AML-193 (cell line): ENCODE results near the gene EML3.
"Not testable (repeated sequence)": the region's sequence is repeated elsewhere in the genome, so short reads cannot be mapped to it uniquely, and the experiment has no call there.

ENCODE experiments used
- DNase-seq, 2 experiments: peaks; one replicate each; lab custom pipeline; 2025; lab: John Stamatoyannopoulos, UW

EML3 gene

GRCh38 chr11:62616957-62617356, 4.4 kb upstream of the EML3 start:
- not testable (repeated sequence) for DNase-seq

- DNase-seq = no peak
Observed at GRCh38 chr11:62615521-62615920, 2.9 kb upstream of the EML3 start.

GRCh38 chr11:62614275-62614674, 1.7 kb upstream of the EML3 start:
- DNase-seq = no peak

DNA sequence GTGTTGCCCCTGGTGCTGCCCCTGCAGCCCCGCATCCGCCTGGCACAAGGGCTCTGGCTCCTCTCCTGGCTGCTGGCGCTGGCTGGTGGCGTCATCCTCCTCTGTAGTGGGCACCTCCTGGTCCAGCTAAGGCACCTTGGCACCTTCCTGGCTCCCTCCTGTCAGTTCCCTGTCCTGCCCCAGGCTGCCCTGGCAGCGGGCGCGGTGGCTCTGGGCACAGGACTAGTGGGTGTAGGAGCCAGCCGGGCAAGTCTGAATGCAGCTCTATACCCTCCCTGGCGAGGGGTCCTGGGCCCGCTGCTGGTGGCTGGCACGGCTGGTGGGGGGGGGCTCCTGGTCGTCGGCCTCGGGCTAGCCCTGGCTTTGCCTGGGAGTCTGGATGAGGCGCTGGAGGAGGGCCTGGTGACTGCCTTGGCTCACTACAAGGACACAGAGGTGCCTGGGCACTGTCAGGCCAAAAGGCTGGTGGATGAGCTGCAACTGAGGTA, 760 bp upstream of the EML3 start:
- no peak for DNase-seq

DNA sequence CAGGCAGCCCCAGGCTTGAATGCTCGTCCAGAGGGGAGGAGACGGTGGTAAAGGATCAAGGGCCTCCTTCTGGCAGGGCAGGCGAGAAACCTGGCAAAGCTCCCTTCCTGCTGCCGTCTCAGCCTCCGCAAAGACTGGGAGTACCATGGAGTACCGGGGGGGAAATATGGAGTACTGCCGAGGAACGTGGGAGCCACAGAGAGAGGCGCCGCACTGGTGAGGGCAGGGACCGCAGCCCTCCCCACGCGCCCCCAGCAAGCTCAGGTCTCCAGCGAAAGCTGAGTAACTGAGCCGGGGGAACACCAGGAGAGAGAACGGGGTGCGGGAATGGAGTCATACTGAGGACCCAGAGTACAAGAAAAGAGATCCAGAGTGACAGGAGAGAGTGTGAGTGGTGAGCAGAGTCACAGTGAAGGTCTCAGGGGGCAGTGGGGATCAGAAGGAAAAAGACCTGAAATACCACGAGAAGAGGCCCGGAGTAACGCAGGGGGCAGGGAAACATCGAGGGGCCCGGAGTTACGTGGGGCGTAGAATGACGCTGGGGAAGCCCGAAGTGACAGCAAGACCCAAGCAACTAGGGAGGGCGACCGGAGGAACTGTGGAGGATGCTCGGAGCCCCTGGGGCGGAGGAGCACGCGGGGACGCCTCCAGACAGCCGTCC, 740 bp downstream of the EML3 start:
- peak; percentile 34 to 36 for DNase-seq

GRCh38 chr11:62610814-62611704, 1.5 kb downstream of the EML3 start:
- no peak for DNase-seq

DNA sequence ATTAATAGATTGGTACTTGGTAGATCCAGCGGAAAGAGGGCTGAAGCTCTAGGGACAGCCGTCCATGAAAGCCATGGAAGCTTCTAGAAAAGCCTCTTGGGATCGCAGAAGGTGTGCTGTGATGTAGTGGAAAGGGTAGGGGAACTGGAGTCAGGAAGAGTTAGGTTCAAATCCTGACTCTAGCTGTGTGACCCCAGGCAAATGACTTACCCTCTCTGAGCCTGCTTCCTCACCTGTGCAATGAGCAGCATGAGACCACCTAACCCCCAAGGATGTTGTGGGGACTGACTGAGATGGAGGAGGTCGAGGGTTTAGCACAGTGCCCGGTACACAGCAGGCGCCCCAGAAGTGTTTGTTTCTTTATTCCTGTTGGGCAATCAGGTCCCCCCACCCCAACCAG, 2.2 kb downstream of the EML3 start:
- no peak for DNase-seq

DNA sequence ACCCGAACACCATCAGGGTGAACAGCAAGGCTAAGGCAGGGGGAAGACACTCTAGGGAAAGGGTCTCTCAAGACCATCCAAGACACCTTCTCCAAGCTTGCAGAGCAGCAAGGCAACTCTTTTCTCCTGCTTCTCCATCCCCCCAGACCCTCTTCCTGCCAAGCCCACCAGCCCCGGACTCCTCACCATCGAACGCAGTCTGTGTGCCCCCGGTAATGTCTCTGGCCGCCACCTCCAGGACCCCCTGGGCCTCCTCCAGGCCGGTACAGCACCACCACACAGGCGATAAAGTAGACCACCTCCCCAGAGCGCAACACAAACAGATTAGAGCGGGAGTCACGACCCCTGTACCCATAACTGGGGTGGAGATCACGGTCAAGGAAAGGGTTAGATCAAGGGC, 3.8 kb downstream of the EML3 start:
- no peak for DNase-seq

DNA sequence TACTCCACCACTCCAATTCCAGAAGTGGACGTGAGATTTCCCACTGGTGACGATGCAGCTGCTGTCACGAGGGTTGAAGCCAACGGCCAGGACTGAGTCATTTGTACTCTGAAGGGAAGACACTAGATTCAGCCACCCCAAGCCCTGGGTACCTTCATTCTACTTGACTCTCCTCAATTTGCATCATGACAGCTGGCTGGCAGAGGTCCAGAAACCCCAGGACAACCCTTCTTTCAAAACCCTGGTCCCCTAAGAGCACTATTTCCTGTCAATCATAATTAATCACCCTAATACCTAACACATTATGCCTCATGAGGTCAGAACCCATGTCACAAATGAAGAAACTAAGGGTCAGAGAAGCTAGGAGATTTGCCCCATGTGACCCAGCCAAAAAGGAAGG, 4.9 kb downstream of the EML3 start:
- no peak for DNase-seq

DNA sequence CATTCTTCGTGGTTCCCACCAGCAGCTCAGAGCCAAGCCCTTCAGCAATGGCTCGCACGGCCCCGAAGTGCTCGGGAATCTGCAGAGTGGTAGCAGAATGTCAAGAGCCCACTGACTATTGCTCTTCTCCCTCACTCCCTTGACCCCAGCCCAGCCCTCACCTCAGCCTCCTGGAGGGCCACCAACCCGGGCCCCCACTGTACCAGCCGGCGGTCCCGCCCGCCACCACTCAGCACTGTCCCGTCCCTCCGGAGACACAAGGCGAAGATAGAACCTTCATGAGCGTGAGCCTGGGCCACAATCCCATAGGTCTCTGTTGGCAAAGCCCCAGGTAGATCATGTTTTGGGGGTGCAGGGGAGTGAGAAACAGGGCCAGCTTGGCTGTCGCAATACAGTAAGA, 6.7 kb downstream of the EML3 start:
- no peak for DNase-seq

GRCh38 chr11:62605467-62605866, 7.1 kb downstream of the EML3 start:
- DNase-seq = no peak

DNA sequence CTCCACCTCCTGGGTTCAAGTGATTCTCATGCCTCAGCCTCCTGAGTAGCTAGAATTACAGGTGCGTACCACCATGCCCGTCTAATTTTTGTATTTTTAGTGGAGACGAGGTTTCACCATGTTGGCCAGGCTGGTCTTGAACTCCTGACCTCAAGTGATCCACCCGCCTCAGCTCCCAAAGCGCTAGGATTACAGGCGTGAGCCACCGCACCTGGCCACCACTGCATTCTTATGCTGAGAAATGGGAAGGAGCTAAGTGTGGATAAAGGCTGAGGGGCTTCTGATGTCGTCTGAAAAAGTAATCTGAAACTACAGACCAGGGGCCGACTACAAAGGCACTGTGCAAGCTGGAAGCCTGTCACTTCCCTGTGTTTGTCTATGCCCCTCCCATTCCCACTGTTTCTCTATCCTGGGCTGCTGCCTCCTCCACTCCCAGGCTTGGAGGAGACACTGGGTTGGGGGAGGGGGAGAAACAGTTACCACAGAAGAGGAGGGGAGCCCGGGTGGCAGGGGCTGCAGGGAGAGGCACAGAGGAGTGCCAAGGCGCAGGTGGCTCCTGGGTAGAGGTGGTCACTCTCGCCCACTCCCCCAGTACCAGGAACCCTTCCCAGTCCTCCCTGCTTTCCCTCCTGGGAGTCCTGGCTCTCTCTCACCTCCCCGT, 8.0 kb downstream of the EML3 start:
- no peak for DNase-seq

DNA sequence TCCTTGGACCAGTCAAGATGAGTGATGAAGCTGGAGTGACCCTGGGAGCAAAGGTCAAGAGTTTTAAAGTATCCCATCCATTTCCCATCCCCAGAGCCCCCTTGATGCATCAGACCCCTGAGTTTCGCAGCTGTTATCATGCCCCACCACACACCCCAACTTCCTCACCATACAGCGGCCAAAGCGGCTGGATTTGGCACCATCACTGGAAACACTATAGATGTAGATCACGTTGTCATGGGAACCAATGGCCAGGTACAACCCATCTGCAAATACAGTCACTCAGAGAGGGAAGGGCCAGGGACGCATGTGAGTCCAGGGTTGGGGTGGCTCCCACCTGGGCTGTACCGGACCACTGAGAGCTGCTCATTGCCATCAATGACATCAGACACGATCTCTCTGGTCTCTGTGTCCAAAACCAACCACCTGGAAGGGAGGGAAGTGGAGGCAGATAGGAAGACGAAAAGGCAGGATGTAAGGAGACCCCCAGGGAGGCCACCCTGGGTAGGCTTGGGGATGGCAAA, 8.7 kb downstream of the EML3 start:
- no peak for DNase-seq

DNA sequence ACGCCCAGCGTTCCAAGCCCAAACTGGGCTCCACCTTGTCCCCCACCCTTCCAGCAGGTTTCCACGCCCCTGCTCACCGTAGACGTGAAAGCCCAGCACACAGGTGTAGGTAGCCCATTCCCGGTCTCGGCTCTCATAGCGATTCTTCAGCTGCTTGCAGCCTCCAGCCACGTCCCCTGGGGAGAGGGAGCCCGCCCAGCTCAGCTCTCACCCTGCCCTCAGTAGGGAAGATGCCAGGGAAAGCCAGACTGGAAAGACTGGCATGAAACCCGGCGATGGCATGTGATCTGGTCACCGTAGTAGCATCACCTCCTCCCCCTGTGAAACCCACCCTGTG, 9.5 kb downstream of the EML3 start:
- DNase-seq = no peak

GRCh38 chr11:62602141-62603071, 10.2 kb downstream of the EML3 start:
- DNase-seq = no peak

GRCh38 chr11:62601372-62602140, 11.0 kb downstream of the EML3 start, which contains the start of gene MTA2:
TSS of gene MTA2 (minus strand) at chr11:62601865. CDS start at chr11:62601450, 415 bp downstream.
- DNase-seq = peak; percentile 95 to 96

- DNase-seq = no peak
Observed at GRCh38 chr11:62601122-62601371, 11.5 kb downstream of the EML3 start.

GRCh38 chr11:62600367-62601121, 12.0 kb downstream of the EML3 start:
- no peak for DNase-seq

DNA sequence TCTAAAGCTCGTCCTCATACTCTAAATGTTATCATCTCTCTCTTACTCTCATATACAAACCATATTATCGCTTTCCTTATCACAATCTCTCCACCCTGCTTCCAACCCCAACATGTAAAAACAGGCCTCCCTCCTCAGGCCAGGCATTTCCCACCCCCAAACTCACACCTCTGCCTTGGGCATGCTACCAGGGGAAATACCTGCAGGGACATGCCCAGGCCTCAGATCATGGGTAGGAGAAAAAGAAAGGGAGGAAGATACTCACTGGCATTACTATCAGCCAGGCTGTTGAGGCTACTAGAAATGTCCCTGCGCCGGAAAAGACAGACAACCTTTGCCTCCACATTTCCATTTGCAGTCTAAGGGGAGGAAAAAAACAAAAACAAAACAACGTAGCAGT, 12.7 kb downstream of the EML3 start:
- DNase-seq = no peak

DNA sequence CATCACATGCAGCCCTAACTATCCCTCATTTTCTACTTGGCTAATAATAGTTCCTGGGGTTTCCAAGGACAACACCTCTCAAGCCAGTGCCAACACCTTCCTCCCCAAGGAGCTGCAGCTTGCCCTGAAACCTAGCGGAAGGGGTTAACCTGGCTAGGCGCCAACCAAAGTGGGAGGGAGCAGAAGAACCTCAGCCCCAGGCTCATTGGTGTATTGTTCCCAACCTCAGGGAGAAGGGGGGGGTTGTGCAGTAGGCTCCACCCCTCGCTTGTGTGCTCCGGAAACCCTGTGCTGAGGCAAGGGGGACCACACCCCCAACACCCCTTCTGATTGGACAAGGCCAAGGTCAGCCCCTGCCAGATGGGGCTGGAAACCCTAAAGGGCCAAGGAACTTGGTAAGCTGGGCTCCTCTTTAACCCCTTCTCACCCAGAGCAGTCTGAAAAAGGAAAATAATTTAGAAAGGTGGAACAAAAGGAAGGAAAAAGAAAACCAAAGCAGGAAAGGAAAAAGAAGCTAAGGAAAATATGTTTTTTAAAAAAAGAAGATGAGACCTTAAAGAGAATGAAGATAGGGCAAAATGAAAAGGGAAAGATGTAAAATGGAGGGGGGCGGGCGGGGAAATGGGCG, 13.4 kb downstream of the EML3 start:
- peak; percentile 89 for DNase-seq
